Hepatocyte (in vitro differentiated cells): ENCODE data around the gene ZFP92. TPM values are rescaled to one million over a fixed set of nuclear protein-coding genes. Genes with fewer than 3 reads are reported as not detected.

Source experiments
- DNase-seq: peaks from one replicate; pipeline ENCODE4 v3.0.0-alpha.2; 2016; ENCODE audit warnings: low spot score
- H2AFZ ChIP-seq: fragments of 200-600 bp; sonication (generic); 2 replicates; pipeline ENCODE4 v1.6.0; 2016; ENCODE audit warnings: antibody characterized with exemption, mild to moderate bottlenecking
- H3K27ac ChIP-seq: fragments of 200-600 bp; sonication (generic); 2 replicates; pipeline ENCODE4 v1.5.1; 2016; ENCODE audit warnings: mild to moderate bottlenecking
- H3K27me3 ChIP-seq: fragments of 200-600 bp; sonication (generic); 2 replicates; pipeline ENCODE4 v1.6.1; 2016
- H3K36me3 ChIP-seq: fragments of 200-600 bp; sonication (generic); replicated peaks from 2 replicates; pipeline ENCODE4 v1.5.1; 2016; ENCODE audit warnings: low read depth; ENCODE audit not compliant: insufficient read depth
- H3K4me1 ChIP-seq: fragments of 200-600 bp; sonication (generic); 2 replicates; pipeline ENCODE4 v1.5.1; 2016; ENCODE audit warnings: mild to moderate bottlenecking, moderate library complexity; ENCODE audit not compliant: insufficient read depth
- H3K4me2 ChIP-seq: fragments of 200-600 bp; sonication (generic); 2 replicates; pipeline ENCODE4 v1.6.0; 2016
- H3K4me3 ChIP-seq: fragments of 200-600 bp; sonication (generic); 2 replicates; pipeline ENCODE4 v1.5.1; 2016; ENCODE audit warnings: mild to moderate bottlenecking
- H3K79me2 ChIP-seq: fragments of 200-600 bp; sonication (generic); 2 replicates; pipeline ENCODE4 v1.6.0; 2017; ENCODE audit warnings: mild to moderate bottlenecking
- H3K9me2 ChIP-seq: fragments of 200-600 bp; sonication (generic); replicated peaks from 2 replicates; pipeline ENCODE4 v1.6.0; 2017; ENCODE audit warnings: mild to moderate bottlenecking; ENCODE audit not compliant: insufficient read depth
- H3K9me3 ChIP-seq: fragments of 200-600 bp; sonication (generic); 2 replicates; pipeline ENCODE4 v1.5.1; 2016; ENCODE audit warnings: low read depth, mild to moderate bottlenecking
- H4K20me1 ChIP-seq: fragments of 200-600 bp; sonication (generic); 2 replicates; pipeline ENCODE4 v1.6.0; 2016; ENCODE audit warnings: mild to moderate bottlenecking; ENCODE audit not compliant: insufficient read depth, poor library complexity, severe bottlenecking
- EZH2 ChIP-seq: fragments of 200-600 bp; sonication (generic); IDR thresholded peaks from 2 replicates; pipeline ENCODE4 v1.6.1; 2016; ENCODE audit warnings: antibody characterized with exemption, mild to moderate bottlenecking, borderline replicate concordance
- EZH2phosphoT487 ChIP-seq: fragments of 200-600 bp; sonication (generic); IDR thresholded peaks from one replicate; pipeline ENCODE4 v1.6.1; 2018; ENCODE audit warnings: antibody characterized with exemption, mild to moderate bottlenecking, low read depth, moderate library complexity; ENCODE audit not compliant: unreplicated experiment, severe bottlenecking
- WGBS: methylation state at CpG from one replicate; pipeline ENCODE4 v1.1.6; 2016; ENCODE audit warnings: low lambda C conversion rate; ENCODE audit errors: missing lambda C conversion rate; 5-methylcytosine and 5-hydroxymethylcytosine counted together
- polyA plus RNA-seq: library from polyadenylated mRNA; unstranded; fragments of >200 nt; fragmentation: Nextera tagmentation; extraction: Ambion mirVana; gene quantifications from 2 replicates; pipeline ENCODE4 v1.2.1, GENCODE V29; 2016
- total RNA-seq: library from RNA; depleted of rRNA; stranded (reverse); fragments of >200 nt; gene quantifications from 2 replicates; pipeline ENCODE4 v1.2.3, GENCODE V29; 2014
- TF ChIP-seq, protein P1 (sequence below): fragments of 200-600 bp; sonication (generic); IDR thresholded peaks from 2 replicates; pipeline ENCODE4 v1.5.1; 2016; ENCODE audit warnings: antibody characterized with exemption, mild to moderate bottlenecking; ENCODE audit not compliant: poor library complexity

ZFP92 gene
- total and polyA plus RNA-seq, 2 experiments from 2014 or later: 0.33 to 0.90 TPM

DNA sequence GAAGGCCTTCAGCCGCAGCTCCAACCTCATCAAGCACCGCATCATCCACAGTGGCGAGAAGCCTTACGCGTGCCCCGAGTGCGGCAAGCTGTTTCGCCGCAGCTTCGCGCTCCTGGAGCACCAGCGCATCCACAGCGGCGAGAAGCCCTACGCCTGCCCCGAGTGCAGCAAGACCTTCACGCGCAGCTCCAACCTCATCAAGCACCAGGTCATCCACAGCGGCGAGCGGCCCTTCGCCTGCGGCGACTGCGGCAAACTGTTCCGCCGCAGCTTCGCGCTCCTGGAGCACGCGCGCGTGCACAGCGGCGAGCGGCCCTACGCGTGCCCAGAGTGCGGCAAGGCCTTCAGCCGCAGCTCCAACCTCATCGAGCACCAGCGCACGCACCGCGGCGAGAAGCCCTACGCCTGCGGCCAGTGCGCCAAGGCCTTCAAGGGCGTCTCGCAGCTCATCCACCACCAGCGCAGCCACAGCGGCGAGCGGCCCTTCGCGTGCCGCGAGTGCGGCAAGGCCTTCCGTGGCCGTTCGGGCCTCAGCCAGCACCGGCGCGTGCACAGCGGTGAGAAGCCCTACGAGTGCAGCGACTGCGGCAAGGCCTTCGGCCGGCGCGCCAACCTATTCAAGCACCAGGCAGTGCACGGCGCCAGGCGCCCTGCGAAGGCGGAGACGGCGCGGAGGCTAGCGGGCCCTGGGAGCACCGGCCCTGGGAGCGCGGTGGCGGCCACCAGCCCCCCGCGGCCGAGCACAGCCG is 9.8 kb downstream of the ZFP92 start:
- Histone ChIP-seq H2AFZ (no peak overlapping the region), H3K4me2 (no peak overlapping the region), H3K9me2 (no peaks in the 10 kb centered on the region), H3K4me1 (no peaks in the 10 kb centered on the region), H3K36me3 (no peaks in the 10 kb centered on the region), H4K20me1 (no peaks in the 10 kb centered on the region), H3K79me2 (no peaks in the 10 kb centered on the region), H3K27ac (no peak overlapping the region), H3K4me3 (no peak overlapping the region), H3K27me3 (no peaks in the 10 kb centered on the region), H3K9me3 (no peaks in the 10 kb centered on the region)
- no peak for DNase-seq
- WGBS: 97% methylated on average over 89 of the region's 91 CpGs
- TF ChIP-seq EZH2phosphoT487: no peak
- TF ChIP-seq, protein P1, sequence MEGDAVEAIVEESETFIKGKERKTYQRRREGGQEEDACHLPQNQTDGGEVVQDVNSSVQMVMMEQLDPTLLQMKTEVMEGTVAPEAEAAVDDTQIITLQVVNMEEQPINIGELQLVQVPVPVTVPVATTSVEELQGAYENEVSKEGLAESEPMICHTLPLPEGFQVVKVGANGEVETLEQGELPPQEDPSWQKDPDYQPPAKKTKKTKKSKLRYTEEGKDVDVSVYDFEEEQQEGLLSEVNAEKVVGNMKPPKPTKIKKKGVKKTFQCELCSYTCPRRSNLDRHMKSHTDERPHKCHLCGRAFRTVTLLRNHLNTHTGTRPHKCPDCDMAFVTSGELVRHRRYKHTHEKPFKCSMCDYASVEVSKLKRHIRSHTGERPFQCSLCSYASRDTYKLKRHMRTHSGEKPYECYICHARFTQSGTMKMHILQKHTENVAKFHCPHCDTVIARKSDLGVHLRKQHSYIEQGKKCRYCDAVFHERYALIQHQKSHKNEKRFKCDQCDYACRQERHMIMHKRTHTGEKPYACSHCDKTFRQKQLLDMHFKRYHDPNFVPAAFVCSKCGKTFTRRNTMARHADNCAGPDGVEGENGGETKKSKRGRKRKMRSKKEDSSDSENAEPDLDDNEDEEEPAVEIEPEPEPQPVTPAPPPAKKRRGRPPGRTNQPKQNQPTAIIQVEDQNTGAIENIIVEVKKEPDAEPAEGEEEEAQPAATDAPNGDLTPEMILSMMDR: no peak
- TF ChIP-seq EZH2: no peak

DNA sequence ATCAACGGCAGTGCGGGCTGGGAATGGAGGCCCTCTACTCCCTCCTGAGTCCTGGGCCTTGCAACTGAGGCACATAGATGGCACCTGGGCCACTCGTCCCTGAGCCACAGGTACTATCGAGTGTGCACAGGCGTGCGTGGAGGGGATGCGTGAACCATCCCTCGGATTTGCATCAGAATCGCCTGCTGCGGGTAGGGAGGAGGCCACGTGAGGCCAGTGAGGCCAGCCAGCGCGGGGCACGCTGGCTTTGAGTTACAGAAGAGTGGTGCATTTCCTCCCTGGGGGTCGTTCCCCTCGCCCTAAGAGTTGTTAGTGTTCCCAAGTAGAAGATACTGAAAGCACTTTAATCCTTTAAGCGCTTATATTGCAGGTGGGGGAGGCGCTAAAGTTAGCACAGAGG is 10.6 kb downstream of the ZFP92 start:
- H3K27ac ChIP-seq: no peak overlapping the region

DNA sequence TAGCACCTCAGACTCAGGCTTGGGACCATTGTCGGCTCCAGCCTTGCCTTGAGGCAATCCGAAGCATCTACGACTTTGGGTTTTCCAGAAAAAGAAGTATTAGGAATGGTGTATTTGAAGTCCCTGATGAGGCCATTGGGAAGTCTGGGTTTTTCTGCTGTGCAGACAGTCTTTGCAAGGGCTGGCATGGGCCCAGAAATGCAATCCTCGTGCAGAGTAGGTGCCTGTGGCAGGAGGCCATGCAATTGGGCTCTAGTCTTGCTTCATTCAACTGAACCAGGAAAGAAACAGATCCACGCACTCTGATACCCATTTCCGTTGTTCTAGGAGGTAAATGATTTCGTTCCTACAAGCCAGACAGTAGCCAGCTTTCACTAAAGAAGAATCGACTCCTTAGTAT is 12.4 kb downstream of the ZFP92 start:
- Histone ChIP-seq H2AFZ (no peak overlapping the region), H3K79me2 (no peaks in the 10 kb centered on the region), H3K27me3 (no peaks in the 10 kb centered on the region), H3K36me3 (no peaks in the 10 kb centered on the region), H3K9me3 (no peaks in the 10 kb centered on the region), H3K4me3 (no peak overlapping the region), H3K4me2 (no peak overlapping the region), H3K9me2 (no peaks in the 10 kb centered on the region), H3K27ac (no peak overlapping the region), H3K4me1 (no peaks in the 10 kb centered on the region), H4K20me1 (no peaks in the 10 kb centered on the region)
- 77% methylated on average over 8 of the region's 8 CpGs for WGBS
- peak; percentile 35 for DNase-seq
- TF ChIP-seq EZH2 (no peak), EZH2phosphoT487 (no peak)
- TF ChIP-seq, protein P1: no peak

More for the DNA sequence above, 10.6 kb downstream of the ZFP92 start:
- H3K36me3 ChIP-seq: no peaks in the 10 kb centered on the region
- H3K27me3 ChIP-seq: no peaks in the 10 kb centered on the region
- H3K9me2 ChIP-seq: no peaks in the 10 kb centered on the region
- no peaks in the 10 kb centered on the region for H3K9me3 ChIP-seq
- no peak for DNase-seq
- no peak overlapping the region for H3K4me3 ChIP-seq
- 86% methylated on average over 18 of the region's 18 CpGs for WGBS
- H4K20me1 ChIP-seq: no peaks in the 10 kb centered on the region
- no peak overlapping the region for H3K4me2 ChIP-seq
- H3K4me1 ChIP-seq: no peaks in the 10 kb centered on the region
- H2AFZ ChIP-seq: no peak overlapping the region
- TF ChIP-seq EZH2: no peak
- no peak for TF ChIP-seq EZH2phosphoT487
- TF ChIP-seq, protein P1: no peak
- no peaks in the 10 kb centered on the region for H3K79me2 ChIP-seq
